Uterus (tissue), 2 donors: ENCODE measurements around the gene NEXMIF.

Experiments used
- POLR2A ChIP-seq, 2 donors: fragments of 450-650 bp; IDR thresholded peaks; one replicate each; pipeline ENCODE4 v1.6.1; 2016; ENCODE audit warnings: antibody characterized with exemption in 2 of 2, mild to moderate bottlenecking in 1 of 2, moderate library complexity in 1 of 2
- TF ChIP-seq, protein P1 (sequence below), 4 experiments: fragments of 200-600 bp in 2 of 4; fragments of 450-650 bp in 2 of 4; sonication (generic) in 2 of 4; IDR thresholded peaks; one replicate each; pipeline ENCODE4 v1.5.1; 2016 to 2019; ENCODE audit warnings: antibody characterized with exemption in 4 of 4, mild to moderate bottlenecking in 2 of 4, moderate library complexity in 1 of 4

DNA sequence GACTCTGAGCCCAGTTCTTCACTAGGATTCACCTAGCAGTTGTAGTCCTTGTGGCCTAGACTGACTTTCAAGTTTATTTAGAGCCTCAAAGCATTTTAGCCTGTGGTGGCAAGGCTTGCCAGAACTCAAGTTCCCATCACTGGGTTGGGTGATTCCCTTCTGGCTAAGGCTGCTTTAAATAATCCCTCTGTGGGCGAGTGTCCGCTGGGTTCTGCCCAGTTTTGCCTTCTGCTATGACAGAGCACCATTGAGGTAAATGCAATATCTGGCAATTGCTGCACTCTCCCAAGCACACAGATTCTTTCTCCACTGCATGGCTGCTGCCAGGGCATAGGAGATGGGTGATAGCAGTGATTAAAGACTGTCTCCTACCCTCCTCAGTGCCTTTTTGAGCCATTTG, 220.0 kb downstream of the NEXMIF start:
- TF ChIP-seq, protein P1, sequence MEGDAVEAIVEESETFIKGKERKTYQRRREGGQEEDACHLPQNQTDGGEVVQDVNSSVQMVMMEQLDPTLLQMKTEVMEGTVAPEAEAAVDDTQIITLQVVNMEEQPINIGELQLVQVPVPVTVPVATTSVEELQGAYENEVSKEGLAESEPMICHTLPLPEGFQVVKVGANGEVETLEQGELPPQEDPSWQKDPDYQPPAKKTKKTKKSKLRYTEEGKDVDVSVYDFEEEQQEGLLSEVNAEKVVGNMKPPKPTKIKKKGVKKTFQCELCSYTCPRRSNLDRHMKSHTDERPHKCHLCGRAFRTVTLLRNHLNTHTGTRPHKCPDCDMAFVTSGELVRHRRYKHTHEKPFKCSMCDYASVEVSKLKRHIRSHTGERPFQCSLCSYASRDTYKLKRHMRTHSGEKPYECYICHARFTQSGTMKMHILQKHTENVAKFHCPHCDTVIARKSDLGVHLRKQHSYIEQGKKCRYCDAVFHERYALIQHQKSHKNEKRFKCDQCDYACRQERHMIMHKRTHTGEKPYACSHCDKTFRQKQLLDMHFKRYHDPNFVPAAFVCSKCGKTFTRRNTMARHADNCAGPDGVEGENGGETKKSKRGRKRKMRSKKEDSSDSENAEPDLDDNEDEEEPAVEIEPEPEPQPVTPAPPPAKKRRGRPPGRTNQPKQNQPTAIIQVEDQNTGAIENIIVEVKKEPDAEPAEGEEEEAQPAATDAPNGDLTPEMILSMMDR (IDR thresholded peaks at IDR 0.05) = no peak
- TF ChIP-seq POLR2A (IDR thresholded peaks at IDR 0.05) = no peak
